Right atrium auricular region (tissue), 2 donors: ENCODE measurements around the gene OSTM1. TPM values are rescaled to one million over a fixed set of nuclear protein-coding genes. Genes with fewer than 3 reads are reported as not detected.

ENCODE experiments used
- DNase-seq: peaks from one replicate; pipeline ENCODE4 v3.0.0-alpha.2; 2019; ENCODE audit warnings: low spot score
- H3K27ac ChIP-seq, 2 donors: fragments of 200-600 bp; sonication (generic); 1 replicate in 1 of 2; 2 replicates in 1 of 2; pipeline ENCODE4 v1.5.1; 2016 to 2019
- H3K27me3 ChIP-seq, 2 donors: fragments of 200-600 bp; sonication (generic); one replicate each; pipeline versions ENCODE4 v1.5.1 to v1.6.0; 2017 to 2019
- H3K36me3 ChIP-seq: fragments of 200-600 bp; sonication (generic); one replicate; pipeline ENCODE4 v1.5.1; 2016
- H3K4me1 ChIP-seq, 2 donors: fragments of 200-600 bp; sonication (generic); one replicate each; pipeline versions ENCODE4 v1.5.1 to v1.6.0; 2017 to 2019
- H3K4me3 ChIP-seq, 2 donors: fragments of 200-600 bp; sonication (generic); 1 replicate in 1 of 2; 2 replicates in 1 of 2; pipeline ENCODE4 v1.5.1; 2017 to 2019; ENCODE audit warnings: mild to moderate bottlenecking in 1 of 2, moderate library complexity in 1 of 2
- H3K9me3 ChIP-seq, 2 donors: fragments of 200-600 bp; sonication (generic); one replicate each; pipeline ENCODE4 v1.5.1; 2019
- total RNA-seq, 2 donors: library from RNA; depleted of rRNA; stranded (reverse); fragments of >200 nt; gene quantifications; one replicate each; pipeline ENCODE4 v1.1.0, GENCODE V29; 2016
- TF ChIP-seq, protein P1 (sequence below), 2 donors: fragments of 200-600 bp; sonication (generic); IDR thresholded peaks; one replicate each; pipeline ENCODE4 v1.5.1; 2019; ENCODE audit warnings: antibody characterized with exemption in 2 of 2

OSTM1 gene, protein sequence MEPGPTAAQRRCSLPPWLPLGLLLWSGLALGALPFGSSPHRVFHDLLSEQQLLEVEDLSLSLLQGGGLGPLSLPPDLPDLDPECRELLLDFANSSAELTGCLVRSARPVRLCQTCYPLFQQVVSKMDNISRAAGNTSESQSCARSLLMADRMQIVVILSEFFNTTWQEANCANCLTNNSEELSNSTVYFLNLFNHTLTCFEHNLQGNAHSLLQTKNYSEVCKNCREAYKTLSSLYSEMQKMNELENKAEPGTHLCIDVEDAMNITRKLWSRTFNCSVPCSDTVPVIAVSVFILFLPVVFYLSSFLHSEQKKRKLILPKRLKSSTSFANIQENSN
- 10 to 100 TPM; 38.4 to 80.2 TPM for total RNA-seq

DNA sequence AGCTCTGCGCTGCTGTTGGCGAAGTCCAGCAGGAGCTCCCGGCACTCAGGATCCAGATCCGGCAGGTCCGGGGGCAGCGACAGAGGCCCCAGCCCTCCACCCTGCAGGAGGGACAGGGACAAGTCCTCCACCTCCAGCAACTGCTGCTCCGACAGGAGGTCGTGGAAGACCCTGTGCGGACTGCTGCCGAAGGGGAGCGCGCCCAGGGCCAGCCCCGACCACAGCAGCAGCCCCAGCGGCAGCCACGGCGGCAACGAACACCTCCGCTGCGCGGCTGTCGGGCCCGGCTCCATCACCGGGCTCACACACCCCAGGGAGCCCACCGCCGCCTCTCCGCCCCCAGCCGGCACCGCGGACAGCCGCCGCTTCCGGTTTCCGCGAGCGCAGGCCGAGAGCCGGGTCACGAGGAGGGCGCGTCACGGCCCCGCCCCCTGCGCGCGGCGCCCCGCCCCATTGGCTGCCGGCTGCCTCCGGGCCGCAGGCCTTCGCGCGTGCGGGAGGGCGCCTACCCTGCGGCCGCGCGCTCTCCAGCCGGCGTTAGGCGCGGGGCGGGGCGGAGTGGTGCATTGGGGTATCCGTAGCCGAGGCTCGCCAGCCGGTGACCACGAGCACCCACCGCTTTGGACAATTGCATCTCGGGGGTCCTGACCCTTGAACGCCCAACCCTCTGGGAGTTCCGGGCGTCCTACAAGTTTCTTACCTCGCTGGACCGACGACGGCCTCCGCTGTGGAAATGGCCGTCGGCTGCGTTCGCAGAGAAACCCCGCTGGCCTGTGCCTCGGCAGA lies at the start of gene OSTM1:
Gene OSTM1 (minus strand): TSS at position 383 of the 786 bp plus-strand sequence. CDS start 90 bp downstream, at position 293.
- peak; percentile 86 for DNase-seq
- Histone ChIP-seq H3K27ac (peak within 1 kb of the TSS; percentile 84 to 89), H3K9me3 (no peaks in the 10 kb centered on the region), H3K4me1 (peaks cover 0 to 19% of the 10 kb centered on the region in 2 donors), H3K4me3 (peak within 1 kb of the TSS; percentile 95 to 99), H3K27me3 (no peaks in the 10 kb centered on the region), H3K36me3 (no peaks in the 10 kb centered on the region)
- TF ChIP-seq, protein P1, sequence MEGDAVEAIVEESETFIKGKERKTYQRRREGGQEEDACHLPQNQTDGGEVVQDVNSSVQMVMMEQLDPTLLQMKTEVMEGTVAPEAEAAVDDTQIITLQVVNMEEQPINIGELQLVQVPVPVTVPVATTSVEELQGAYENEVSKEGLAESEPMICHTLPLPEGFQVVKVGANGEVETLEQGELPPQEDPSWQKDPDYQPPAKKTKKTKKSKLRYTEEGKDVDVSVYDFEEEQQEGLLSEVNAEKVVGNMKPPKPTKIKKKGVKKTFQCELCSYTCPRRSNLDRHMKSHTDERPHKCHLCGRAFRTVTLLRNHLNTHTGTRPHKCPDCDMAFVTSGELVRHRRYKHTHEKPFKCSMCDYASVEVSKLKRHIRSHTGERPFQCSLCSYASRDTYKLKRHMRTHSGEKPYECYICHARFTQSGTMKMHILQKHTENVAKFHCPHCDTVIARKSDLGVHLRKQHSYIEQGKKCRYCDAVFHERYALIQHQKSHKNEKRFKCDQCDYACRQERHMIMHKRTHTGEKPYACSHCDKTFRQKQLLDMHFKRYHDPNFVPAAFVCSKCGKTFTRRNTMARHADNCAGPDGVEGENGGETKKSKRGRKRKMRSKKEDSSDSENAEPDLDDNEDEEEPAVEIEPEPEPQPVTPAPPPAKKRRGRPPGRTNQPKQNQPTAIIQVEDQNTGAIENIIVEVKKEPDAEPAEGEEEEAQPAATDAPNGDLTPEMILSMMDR (IDR thresholded peaks at IDR 0.05), result no peak

DNA sequence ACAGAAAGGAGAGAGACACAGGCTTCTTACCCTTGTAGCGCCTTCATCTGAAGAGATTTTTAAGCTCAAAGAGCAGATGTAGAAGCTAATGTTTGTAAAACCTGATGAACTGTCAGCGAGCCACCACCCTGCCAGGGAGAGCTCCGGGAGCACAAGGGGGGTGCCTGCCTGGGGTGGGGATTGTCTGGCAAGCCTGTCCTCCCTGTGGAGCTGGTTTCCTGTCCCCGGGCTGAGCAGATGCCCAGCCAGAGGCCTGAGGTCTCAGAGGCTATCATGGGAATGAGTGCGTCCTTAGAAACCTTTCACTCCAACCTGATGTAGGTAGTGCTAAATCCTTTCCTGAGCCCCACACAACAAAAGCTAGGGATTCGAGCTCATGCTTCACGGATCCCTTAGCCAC lies 49.4 kb upstream of the OSTM1 start:
- H3K9me3 ChIP-seq, result no peaks in the 10 kb centered on the region
- DNase-seq, result no peak
- H3K36me3 ChIP-seq, result no peaks in the 10 kb centered on the region
- H3K4me3 ChIP-seq, result no peak overlapping the region
- H3K4me1 ChIP-seq, result peaks cover 0 to 7% of the 10 kb centered on the region in 2 donors
- no peak overlapping the region for H3K27ac ChIP-seq
- TF ChIP-seq, protein P1 (IDR thresholded peaks at IDR 0.05), result no peak
- H3K27me3 ChIP-seq, result peaks cover 8 to 9% of the 10 kb centered on the region in 2 donors

GRCh38 chr6:108123481-108123929 lies 49.0 kb upstream of the OSTM1 start:
- H3K36me3 ChIP-seq, result no peaks in the 10 kb centered on the region
- H3K4me1 ChIP-seq, result peaks cover 0 to 11% of the 10 kb centered on the region in 2 donors
- peaks cover 9 to 12% of the 10 kb centered on the region in 2 donors for H3K27me3 ChIP-seq
- no peak for DNase-seq
- TF ChIP-seq, protein P1 (IDR thresholded peaks at IDR 0.05), result no peak
- no peak overlapping the region for H3K27ac ChIP-seq
- H3K9me3 ChIP-seq, result no peaks in the 10 kb centered on the region
- no peak overlapping the region for H3K4me3 ChIP-seq

DNA sequence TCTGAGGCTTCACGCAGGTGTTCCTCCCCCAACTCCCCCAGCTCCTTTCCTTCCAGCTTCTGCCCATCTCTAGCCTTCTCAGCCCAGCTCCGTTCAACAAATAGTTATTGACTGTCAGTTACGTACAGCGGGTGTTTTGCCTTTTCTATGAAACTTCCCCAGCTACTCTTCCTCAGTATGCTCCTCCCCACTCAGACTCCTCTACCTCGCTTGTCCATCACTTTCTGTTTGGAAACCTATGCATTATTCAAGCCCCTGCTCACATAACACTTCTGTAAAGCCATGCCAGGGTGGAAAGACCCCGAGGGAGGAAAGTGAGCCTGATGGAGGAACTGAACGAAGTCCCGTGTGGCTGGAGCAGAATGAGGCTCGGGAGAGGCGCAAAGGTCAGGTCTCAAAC lies 47.1 kb upstream of the OSTM1 start:
- TF ChIP-seq, protein P1 (IDR thresholded peaks at IDR 0.05), result no peak
- Histone ChIP-seq H3K4me3 (no peak overlapping the region), H3K27me3 (peaks cover 22 to 28% of the 10 kb centered on the region in 2 donors)

DNA sequence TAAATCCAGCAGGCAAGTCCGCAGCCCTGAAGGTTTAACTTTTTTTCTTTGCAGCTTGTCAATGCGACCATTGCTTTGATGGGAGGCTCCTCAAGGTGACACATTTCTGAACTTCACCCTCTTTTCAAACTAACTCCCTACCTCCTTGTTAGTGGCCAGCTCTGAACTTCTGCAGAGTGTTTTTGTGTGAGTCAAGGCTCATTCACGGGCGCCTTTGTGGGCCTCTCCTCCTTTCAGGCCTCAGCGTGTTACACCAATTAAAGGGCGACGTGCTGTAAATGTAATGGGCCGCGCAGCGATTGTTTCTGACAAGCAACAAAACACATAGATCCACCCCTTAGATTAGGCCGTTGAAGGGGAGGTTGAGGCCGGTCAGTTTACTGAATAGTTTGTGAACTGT lies 45.8 kb upstream of the OSTM1 start:
- DNase-seq, result no peak
- Histone ChIP-seq H3K4me3 (no peak overlapping the region), H3K27ac (no peak overlapping the region), H3K4me1 (peaks cover 0 to 37% of the 10 kb centered on the region in 2 donors), H3K27me3 (peaks cover 32 to 33% of the 10 kb centered on the region in 2 donors), H3K9me3 (no peaks in the 10 kb centered on the region), H3K36me3 (no peaks in the 10 kb centered on the region)
- TF ChIP-seq, protein P1 (IDR thresholded peaks at IDR 0.05), result no peak

More for the DNA sequence above, 47.1 kb upstream of the OSTM1 start:
- Histone ChIP-seq H3K36me3 (no peaks in the 10 kb centered on the region), H3K4me1 (peaks cover 0 to 26% of the 10 kb centered on the region in 2 donors), H3K9me3 (no peaks in the 10 kb centered on the region), H3K27ac (no peak overlapping the region)
- no peak for DNase-seq
